IPS DF 6.9 (cell line): Measurements from ENCODE around the gene ACADS.

Experiments used
- DNase-seq: peaks from one replicate; pipeline ENCODE4 v3.0.0-alpha.2; 2013; ENCODE audit warnings: low read depth, low spot score
- H3K27ac ChIP-seq: one replicate; pipeline ENCODE4 v1.5.1; 2013; ENCODE audit warnings: low read length, control low read depth
- H3K27me3 ChIP-seq: 2 replicates; pipeline ENCODE4 v1.6.1; 2013; ENCODE audit warnings: mild to moderate bottlenecking, low read length; ENCODE audit not compliant: control insufficient read depth, insufficient read depth
- H3K36me3 ChIP-seq: 2 replicates; pipeline ENCODE4 v1.6.1; 2013; ENCODE audit warnings: low read length; ENCODE audit not compliant: control insufficient read depth, insufficient read depth
- H3K4me1 ChIP-seq: 2 replicates; pipeline ENCODE4 v1.6.1; 2013; ENCODE audit warnings: low read length; ENCODE audit not compliant: control insufficient read depth, insufficient read depth
- H3K4me3 ChIP-seq: 2 replicates; pipeline ENCODE4 v1.5.1; 2013; ENCODE audit warnings: mild to moderate bottlenecking, low read length
- H3K9me3 ChIP-seq: 2 replicates; pipeline ENCODE4 v1.6.1; 2013; ENCODE audit warnings: low read length, inconsistent platforms; ENCODE audit not compliant: control insufficient read depth, insufficient read depth
- WGBS: extraction: QIAGEN DNeasy Blood & Tissue Kit; methylation state at CpG from one replicate; pipeline ENCODE4 v1.1.7; 2013; ENCODE audit warnings: mixed read lengths, missing lambda C conversion rate; ENCODE audit not compliant: insufficient read length, insufficient coverage; 5-methylcytosine and 5-hydroxymethylcytosine counted together

ACADS gene

GRCh38 chr12:120755269-120755668, 29.6 kb downstream of the ACADS start:
- H3K4me3 ChIP-seq, result no peak overlapping the region
- no peaks in the 10 kb centered on the region for H3K27me3 ChIP-seq
- no peaks in the 10 kb centered on the region for H3K36me3 ChIP-seq
- H3K27ac ChIP-seq, result no peak overlapping the region
- H3K4me1 ChIP-seq, result peaks cover 4% of the 10 kb centered on the region
- no peaks in the 10 kb centered on the region for H3K9me3 ChIP-seq
- no peak for DNase-seq

GRCh38 chr12:120757226-120757742, 31.7 kb downstream of the ACADS start:
- no peak overlapping the region for H3K4me3 ChIP-seq
- no peak for DNase-seq
- H3K4me1 ChIP-seq, result peaks cover 4% of the 10 kb centered on the region
- no peak overlapping the region for H3K27ac ChIP-seq
- no peaks in the 10 kb centered on the region for H3K9me3 ChIP-seq
- H3K36me3 ChIP-seq, result no peaks in the 10 kb centered on the region
- no CpG with 5 or more reads among the region's 4 CpGs for WGBS
- no peaks in the 10 kb centered on the region for H3K27me3 ChIP-seq

- no peaks in the 10 kb centered on the region for H3K27me3 ChIP-seq
- no peaks in the 10 kb centered on the region for H3K36me3 ChIP-seq
- H3K27ac ChIP-seq, result no peak overlapping the region
- H3K4me3 ChIP-seq, result no peak overlapping the region
- no peaks in the 10 kb centered on the region for H3K9me3 ChIP-seq
- DNase-seq, result no peak
- H3K4me1 ChIP-seq, result peaks cover 4% of the 10 kb centered on the region
- WGBS, result no CpG with 5 or more reads among the region's 6 CpGs
Observed at GRCh38 chr12:120757949-120758348, 32.3 kb downstream of the ACADS start.

GRCh38 chr12:120758798-120759590, 33.4 kb downstream of the ACADS start:
- H3K9me3 ChIP-seq, result no peaks in the 10 kb centered on the region
- peaks cover 4% of the 10 kb centered on the region for H3K4me1 ChIP-seq
- no peak overlapping the region for H3K27ac ChIP-seq
- no CpG with 5 or more reads among the region's 7 CpGs for WGBS
- H3K27me3 ChIP-seq, result no peaks in the 10 kb centered on the region
- no peaks in the 10 kb centered on the region for H3K36me3 ChIP-seq
- DNase-seq, result no peak
- H3K4me3 ChIP-seq, result no peak overlapping the region

- no peak for DNase-seq
- Histone ChIP-seq H3K9me3 (no peaks in the 10 kb centered on the region), H3K27me3 (no peaks in the 10 kb centered on the region), H3K4me3 (no peak overlapping the region), H3K27ac (no peak overlapping the region), H3K4me1 (peaks cover 4% of the 10 kb centered on the region), H3K36me3 (no peaks in the 10 kb centered on the region)
- WGBS, result no CpG with 5 or more reads among the region's 27 CpGs
Observed at GRCh38 chr12:120759591-120760348, 34.1 kb downstream of the ACADS start.

GRCh38 chr12:120760349-120761254, 35.0 kb downstream of the ACADS start:
- H3K9me3 ChIP-seq, result no peaks in the 10 kb centered on the region
- H3K36me3 ChIP-seq, result no peaks in the 10 kb centered on the region
- H3K27ac ChIP-seq, result no peak overlapping the region
- no CpG with 5 or more reads among the region's 21 CpGs for WGBS
- H3K4me1 ChIP-seq, result peaks cover 4% of the 10 kb centered on the region
- no peak overlapping the region for H3K4me3 ChIP-seq
- no peak for DNase-seq
- no peaks in the 10 kb centered on the region for H3K27me3 ChIP-seq

- DNase-seq, result no peak
- no peaks in the 10 kb centered on the region for H3K27me3 ChIP-seq
- H3K4me3 ChIP-seq, result no peak overlapping the region
- no peaks in the 10 kb centered on the region for H3K9me3 ChIP-seq
- H3K4me1 ChIP-seq, result peaks cover 4% of the 10 kb centered on the region
- 0 out of 2 replicates have a peak, but pooled peaks cover 3% of the 10 kb centered on the region for H3K36me3 ChIP-seq
- WGBS, result no CpG with 5 or more reads among the region's 9 CpGs
- H3K27ac ChIP-seq, result no peak overlapping the region
Observed at GRCh38 chr12:120761519-120761934, 35.9 kb downstream of the ACADS start.

- no peak for DNase-seq
- Histone ChIP-seq H3K9me3 (no peaks in the 10 kb centered on the region), H3K27me3 (no peaks in the 10 kb centered on the region), H3K4me1 (peaks cover 4% of the 10 kb centered on the region), H3K27ac (no peak overlapping the region), H3K36me3 (peaks cover 7% of the 10 kb centered on the region; the same call in 1 of the 2 replicates), H3K4me3 (no peak overlapping the region)
- no CpG with 5 or more reads among the region's 6 CpGs for WGBS
Observed at GRCh38 chr12:120762086-120762485, 36.5 kb downstream of the ACADS start.

GRCh38 chr12:120763250-120763649, 37.6 kb downstream of the ACADS start:
- DNase-seq, result no peak
- no peak overlapping the region for H3K4me3 ChIP-seq
- peaks cover 10% of the 10 kb centered on the region; the same call in 1 of the 2 replicates for H3K36me3 ChIP-seq
- peaks cover 4% of the 10 kb centered on the region for H3K4me1 ChIP-seq
- no peaks in the 10 kb centered on the region for H3K9me3 ChIP-seq
- no peaks in the 10 kb centered on the region for H3K27me3 ChIP-seq
- H3K27ac ChIP-seq, result no peak overlapping the region
- no CpG with 5 or more reads among the region's 3 CpGs for WGBS

- Histone ChIP-seq H3K36me3 (peaks cover 13% of the 10 kb centered on the region; the same call in 1 of the 2 replicates), H3K27me3 (no peaks in the 10 kb centered on the region), H3K4me1 (peaks cover 1% of the 10 kb centered on the region; the same call in 1 of the 2 replicates), H3K4me3 (no peak overlapping the region), H3K27ac (no peak overlapping the region), H3K9me3 (no peaks in the 10 kb centered on the region)
- DNase-seq, result no peak
- WGBS, result no CpG with 5 or more reads among the region's 9 CpGs
Observed at GRCh38 chr12:120764816-120765215, 39.2 kb downstream of the ACADS start.
